ENCODE measurements around the gene RBPJ.

The RBPJ gene

DNA sequence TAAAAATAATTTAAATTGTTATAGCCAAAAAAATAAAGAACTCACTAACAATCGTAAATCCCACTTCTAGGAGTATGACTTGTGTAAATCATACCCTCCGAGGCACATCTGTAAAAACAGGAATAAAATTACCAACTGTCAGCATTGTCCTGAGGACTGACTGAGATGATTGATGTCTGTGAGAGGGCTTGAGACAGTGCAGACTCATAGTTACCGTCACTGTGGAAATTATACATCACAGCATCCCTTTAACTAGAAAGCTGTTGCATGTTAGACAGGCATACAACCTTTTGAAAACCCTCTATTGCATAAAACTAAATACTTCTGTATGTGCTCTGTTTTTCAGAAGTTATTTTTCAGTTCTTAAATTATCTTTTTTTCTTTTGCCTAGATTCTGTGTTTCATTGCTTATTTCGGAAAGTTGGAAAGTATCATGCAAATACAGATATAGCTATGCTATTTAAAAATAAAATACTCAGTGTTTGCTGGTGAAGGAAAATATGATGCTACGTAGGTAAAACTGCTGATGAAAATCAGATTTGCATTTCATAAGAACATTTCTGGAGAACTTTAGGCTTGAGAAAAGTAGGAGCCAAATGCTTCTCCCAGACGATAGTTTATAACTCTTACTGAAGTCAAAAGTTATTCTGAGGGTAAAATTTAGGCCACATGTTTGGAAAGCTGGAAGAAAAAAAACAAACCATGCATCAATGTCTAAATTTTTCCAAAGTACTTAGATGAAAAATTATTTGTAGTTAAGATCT is 13.6 kb upstream of the RBPJ start:
- H3K4me2 ChIP-seq (ENCODE audit: low read depth, low read length, poor library complexity, severe bottlenecking) = no peak overlapping the region
- H3K79me2 ChIP-seq (ENCODE audit: insufficient read depth, low read length) = no peaks in the 10 kb centered on the region
- H2AFZ ChIP-seq (ENCODE audit: low read depth, low read length, severe bottlenecking) = no peak overlapping the region
- no peak overlapping the region for H3K4me3 ChIP-seq (ENCODE audit: insufficient read depth, low read length, poor library complexity, severe bottlenecking)
- no peaks in the 10 kb centered on the region for H3F3A ChIP-seq (ENCODE audit: insufficient read depth)
- TF ChIP-seq, protein P1, sequence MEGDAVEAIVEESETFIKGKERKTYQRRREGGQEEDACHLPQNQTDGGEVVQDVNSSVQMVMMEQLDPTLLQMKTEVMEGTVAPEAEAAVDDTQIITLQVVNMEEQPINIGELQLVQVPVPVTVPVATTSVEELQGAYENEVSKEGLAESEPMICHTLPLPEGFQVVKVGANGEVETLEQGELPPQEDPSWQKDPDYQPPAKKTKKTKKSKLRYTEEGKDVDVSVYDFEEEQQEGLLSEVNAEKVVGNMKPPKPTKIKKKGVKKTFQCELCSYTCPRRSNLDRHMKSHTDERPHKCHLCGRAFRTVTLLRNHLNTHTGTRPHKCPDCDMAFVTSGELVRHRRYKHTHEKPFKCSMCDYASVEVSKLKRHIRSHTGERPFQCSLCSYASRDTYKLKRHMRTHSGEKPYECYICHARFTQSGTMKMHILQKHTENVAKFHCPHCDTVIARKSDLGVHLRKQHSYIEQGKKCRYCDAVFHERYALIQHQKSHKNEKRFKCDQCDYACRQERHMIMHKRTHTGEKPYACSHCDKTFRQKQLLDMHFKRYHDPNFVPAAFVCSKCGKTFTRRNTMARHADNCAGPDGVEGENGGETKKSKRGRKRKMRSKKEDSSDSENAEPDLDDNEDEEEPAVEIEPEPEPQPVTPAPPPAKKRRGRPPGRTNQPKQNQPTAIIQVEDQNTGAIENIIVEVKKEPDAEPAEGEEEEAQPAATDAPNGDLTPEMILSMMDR (IDR thresholded peaks at IDR 0.05; ENCODE audit: insufficient read depth, low read length, poor library complexity, severe bottlenecking) = no peak
- no peak for TF ChIP-seq EZH2phosphoT487 (conservative IDR thresholded peaks at IDR 0.05; ENCODE audit: low read length)
- no peaks in the 10 kb centered on the region for H4K20me1 ChIP-seq (ENCODE audit: low read depth, low read length)
- H3K9ac ChIP-seq (ENCODE audit: low read length) = no peak overlapping the region
- no peaks in the 10 kb centered on the region for H3K9me3 ChIP-seq (ENCODE audit: insufficient read depth, low read length)
- no peaks in the 10 kb centered on the region for H3K9me2 ChIP-seq (replicated peaks; ENCODE audit: insufficient read depth, low read length)
- no peak overlapping the region for H3K27ac ChIP-seq (ENCODE audit: low read depth, low read length)
- no peaks in the 10 kb centered on the region for H3K36me3 ChIP-seq (ENCODE audit: low read length)
- no peaks in the 10 kb centered on the region for H3K27me3 ChIP-seq (ENCODE audit: low read length)

DNA sequence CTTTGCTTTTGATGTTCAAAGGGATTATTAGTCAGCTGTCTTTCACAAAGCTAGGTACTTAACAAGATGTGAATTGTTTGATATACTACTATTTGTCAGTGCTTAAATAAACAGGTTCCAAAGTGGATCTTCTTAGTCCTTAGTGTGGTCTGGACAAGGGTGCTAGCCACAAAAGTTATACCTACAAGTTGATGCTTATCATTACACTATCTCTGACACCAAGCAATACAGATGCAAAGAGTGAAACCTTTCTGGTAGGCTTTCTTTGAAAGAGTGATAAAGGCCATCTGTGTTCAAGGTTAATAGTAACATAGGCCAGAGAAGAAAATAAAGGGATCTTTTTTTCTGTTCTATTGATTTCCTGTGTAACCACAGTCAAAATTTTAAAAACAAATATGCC is 12.2 kb upstream of the RBPJ start:
- Histone ChIP-seq H3K4me3 (ENCODE audit: insufficient read depth, low read length, poor library complexity, severe bottlenecking) (no peak overlapping the region), H3K9ac (ENCODE audit: low read length) (no peak overlapping the region), H3F3A (ENCODE audit: insufficient read depth) (no peaks in the 10 kb centered on the region), H3K27ac (ENCODE audit: low read depth, low read length) (no peak overlapping the region), H2AFZ (ENCODE audit: low read depth, low read length, severe bottlenecking) (no peak overlapping the region), H3K9me2 (replicated peaks; ENCODE audit: insufficient read depth, low read length) (no peaks in the 10 kb centered on the region), H3K79me2 (ENCODE audit: insufficient read depth, low read length) (no peaks in the 10 kb centered on the region), H3K4me2 (ENCODE audit: low read depth, low read length, poor library complexity, severe bottlenecking) (no peak overlapping the region), H3K27me3 (ENCODE audit: low read length) (no peaks in the 10 kb centered on the region), H4K20me1 (ENCODE audit: low read depth, low read length) (no peaks in the 10 kb centered on the region), H3K36me3 (ENCODE audit: low read length) (no peaks in the 10 kb centered on the region), H3K9me3 (ENCODE audit: insufficient read depth, low read length) (no peaks in the 10 kb centered on the region)
- TF ChIP-seq, protein P1 (IDR thresholded peaks at IDR 0.05; ENCODE audit: insufficient read depth, low read length, poor library complexity, severe bottlenecking) = no peak
- no peak for TF ChIP-seq EZH2phosphoT487 (conservative IDR thresholded peaks at IDR 0.05; ENCODE audit: low read length)

DNA sequence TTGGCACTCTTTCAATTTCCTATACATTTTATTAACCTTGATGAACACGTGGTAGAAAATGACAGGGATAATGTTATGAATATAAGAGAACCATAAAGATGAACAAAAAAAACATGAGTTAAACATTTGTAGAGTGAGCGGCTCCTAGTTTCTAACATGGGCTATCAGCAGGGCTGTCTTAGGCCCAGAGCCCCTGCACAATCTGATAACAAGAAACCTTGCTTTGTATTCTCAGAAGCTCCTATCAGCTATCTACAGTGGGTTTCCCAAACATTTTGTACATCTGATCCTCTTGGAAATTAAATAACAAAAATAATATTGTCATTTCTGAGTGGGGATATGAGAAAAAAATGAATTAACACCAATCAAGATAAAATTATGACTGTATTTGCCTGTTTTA is 10.6 kb upstream of the RBPJ start:
- Histone ChIP-seq H3K4me2 (ENCODE audit: low read depth, low read length, poor library complexity, severe bottlenecking) (no peak overlapping the region), H3K79me2 (ENCODE audit: insufficient read depth, low read length) (no peaks in the 10 kb centered on the region), H2AFZ (ENCODE audit: low read depth, low read length, severe bottlenecking) (no peak overlapping the region), H3K4me3 (ENCODE audit: insufficient read depth, low read length, poor library complexity, severe bottlenecking) (no peak overlapping the region), H3K9ac (ENCODE audit: low read length) (no peak overlapping the region), H3F3A (ENCODE audit: insufficient read depth) (no peaks in the 10 kb centered on the region), H3K27me3 (ENCODE audit: low read length) (no peaks in the 10 kb centered on the region), H3K9me2 (replicated peaks; ENCODE audit: insufficient read depth, low read length) (no peaks in the 10 kb centered on the region), H3K9me3 (ENCODE audit: insufficient read depth, low read length) (no peaks in the 10 kb centered on the region), H4K20me1 (ENCODE audit: low read depth, low read length) (no peaks in the 10 kb centered on the region), H3K36me3 (ENCODE audit: low read length) (no peaks in the 10 kb centered on the region), H3K27ac (ENCODE audit: low read depth, low read length) (no peak overlapping the region)
- no peak for TF ChIP-seq EZH2phosphoT487 (conservative IDR thresholded peaks at IDR 0.05; ENCODE audit: low read length)
- TF ChIP-seq, protein P1 (IDR thresholded peaks at IDR 0.05; ENCODE audit: insufficient read depth, low read length, poor library complexity, severe bottlenecking) = no peak
